Raji (cell line): ENCODE results near the gene ASTN1.

Experiments
- POLR2A ChIP-seq: IDR thresholded peaks from 2 replicates; pipeline ENCODE4 v1.6.1; 2011; ENCODE audit warnings: low read depth, low read length, control low read depth; ENCODE audit not compliant: insufficient read depth

Gene ASTN1

DNA sequence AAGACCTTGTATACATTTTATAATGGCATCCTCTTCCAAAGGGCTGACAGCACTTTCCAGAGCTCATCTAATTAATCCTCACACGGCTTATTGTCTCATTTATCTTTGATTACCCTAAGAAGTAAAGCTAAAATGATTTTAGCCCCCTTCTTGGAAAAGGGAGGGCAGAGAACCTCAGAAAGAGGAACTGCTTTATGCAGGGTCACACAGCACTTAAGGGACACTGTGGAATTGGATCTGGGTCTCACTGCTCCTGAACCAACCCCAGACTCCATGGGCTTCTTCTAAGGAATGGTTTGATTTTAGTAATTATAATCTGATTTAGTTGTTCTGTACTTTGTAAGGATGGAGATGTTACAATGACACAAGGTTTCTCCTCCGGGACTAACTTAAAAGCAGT is 9.5 kb upstream of the ASTN1 start:
- TF ChIP-seq POLR2A = no peak

- TF ChIP-seq POLR2A = no peak
Observed at GRCh38 chr1:177172866-177173265, 8.4 kb upstream of the ASTN1 start.

DNA sequence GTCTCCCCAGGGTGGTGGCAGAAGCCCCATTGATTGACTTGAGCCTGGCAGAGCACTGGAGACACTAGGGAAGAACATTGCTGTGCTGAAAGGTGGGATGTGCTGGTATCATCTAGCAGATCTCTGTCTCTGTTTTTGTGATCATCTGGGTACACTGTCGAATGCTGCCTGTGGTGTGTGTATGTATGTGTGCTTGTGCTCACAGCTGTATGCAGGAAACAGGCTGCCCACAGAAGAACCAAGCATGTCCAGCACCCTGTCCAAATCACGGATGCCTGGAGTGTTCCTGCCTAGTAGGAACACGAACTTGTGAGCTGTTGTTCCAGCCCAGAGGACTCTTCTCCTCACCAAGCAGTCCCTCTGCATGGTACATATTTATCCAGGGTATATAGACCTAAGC is 7.8 kb upstream of the ASTN1 start:
- no peak for TF ChIP-seq POLR2A

- no peak for TF ChIP-seq POLR2A
Observed at GRCh38 chr1:177171536-177172123, 7.1 kb upstream of the ASTN1 start.

DNA sequence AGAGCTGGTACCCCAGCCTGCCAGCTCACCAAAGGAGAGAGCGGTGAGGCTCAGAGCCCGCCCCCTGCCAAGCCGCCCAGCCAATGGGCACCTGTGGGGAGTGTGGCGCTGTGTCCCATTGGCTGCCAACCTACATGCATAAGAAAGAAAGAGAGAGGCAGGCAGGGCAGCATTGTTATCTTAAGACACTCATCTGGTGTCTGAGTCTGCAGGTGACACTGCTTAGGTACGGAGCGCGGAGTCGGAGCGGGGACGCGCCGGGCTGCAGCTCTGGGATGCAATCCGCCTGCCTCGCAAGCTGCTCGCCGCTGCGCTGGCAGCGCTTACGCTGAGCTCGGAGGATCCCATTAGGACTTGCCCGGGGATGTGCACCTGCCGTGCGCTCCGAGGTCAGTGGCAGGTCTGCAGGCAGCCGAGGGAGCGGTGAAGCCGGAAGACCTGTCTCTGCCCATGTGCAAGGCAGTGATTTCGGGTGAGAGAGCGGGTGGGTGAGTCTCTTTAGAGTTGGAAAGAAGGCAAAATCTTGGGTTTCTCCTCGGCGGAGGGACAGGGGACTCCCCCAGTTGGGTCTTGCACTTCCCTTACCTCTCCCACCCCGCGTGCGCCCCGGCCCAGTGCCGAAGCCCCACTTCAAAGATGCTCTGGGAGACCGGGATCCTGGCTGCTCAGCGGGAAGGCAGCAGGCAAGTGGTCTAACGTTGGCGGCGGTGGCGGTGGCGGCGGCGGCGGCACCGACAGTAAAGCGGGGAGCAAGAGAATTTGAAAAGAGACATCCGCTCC is 6.4 kb upstream of the ASTN1 start, which contains the start of gene BRINP2:
Gene BRINP2, plus strand, starts transcription at position 203 of the 780 bp plus-strand sequence. CDS start 58,919 bp downstream, outside the sequence.
- no peak for TF ChIP-seq POLR2A

- TF ChIP-seq POLR2A = no peak
Observed at GRCh38 chr1:177165069-177165439, 542 bp upstream of the ASTN1 start.

DNA sequence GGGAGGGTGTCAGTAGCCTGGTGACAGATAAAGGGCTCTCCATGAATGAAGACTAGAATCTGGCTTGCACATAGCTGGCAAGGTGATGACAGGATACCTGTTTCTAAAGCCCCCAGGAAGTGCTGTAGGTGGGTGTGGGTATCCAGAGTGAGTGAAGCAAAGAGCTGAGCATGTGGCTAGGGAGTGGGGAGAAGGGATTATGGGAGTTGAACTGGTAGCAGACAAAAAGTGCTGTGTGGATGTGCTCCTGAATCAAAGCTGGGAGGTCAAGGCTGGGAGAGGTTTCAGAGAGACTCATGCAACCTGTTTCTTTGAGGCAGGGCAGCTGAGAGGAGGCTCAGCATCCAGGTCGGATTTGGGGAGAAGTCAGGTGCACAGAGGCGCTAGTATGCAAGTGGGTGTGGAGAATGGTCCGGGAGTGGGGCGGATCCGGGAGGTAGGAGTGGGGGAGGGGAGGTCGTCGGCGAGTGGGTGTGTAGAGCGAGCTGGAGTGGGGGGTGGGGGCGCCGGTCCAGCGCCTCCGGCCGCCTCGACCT is 600 bp downstream of the ASTN1 start:
- TF ChIP-seq POLR2A = no peak

DNA sequence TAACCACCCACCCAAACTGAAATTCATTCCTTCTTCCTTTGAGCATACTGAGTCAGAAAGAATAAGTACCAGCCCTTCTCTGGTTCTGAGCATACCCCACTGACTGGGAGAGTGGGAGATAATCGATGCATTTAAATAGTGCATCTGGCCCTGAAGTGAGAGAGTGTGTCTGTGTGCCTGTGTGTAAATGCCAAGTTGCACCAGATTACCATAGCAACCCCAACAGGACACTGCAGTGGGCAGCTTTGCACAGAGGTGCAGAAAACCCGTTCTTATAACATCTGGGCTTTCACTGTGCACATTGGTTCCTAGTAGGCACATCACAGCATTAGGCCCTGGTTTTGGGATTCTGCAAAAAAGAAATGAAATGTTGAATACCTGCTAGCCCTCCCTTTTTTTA is 2.3 kb downstream of the ASTN1 start:
- TF ChIP-seq POLR2A = no peak

DNA sequence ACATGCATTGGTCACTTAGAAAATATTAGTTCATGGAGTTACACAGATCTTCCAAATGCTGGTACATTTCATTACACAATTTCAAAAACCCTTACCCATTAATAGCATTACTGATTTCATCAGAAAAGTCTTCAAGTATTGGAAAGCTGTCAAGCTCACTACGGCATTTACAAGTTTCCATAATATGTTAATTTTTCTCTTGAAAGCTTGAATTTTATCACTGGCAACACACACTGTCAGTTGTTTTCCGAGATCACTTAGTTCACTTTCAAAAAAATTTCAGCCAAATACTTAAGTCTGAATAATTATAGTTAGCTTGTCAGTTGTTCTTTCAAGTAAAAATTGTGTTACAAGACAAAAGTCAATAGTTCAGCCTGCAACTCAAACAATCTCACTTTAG is 18.0 kb downstream of the ASTN1 start:
- TF ChIP-seq POLR2A = no peak

- no peak for TF ChIP-seq POLR2A
Observed at GRCh38 chr1:177145106-177146070, 19.1 kb downstream of the ASTN1 start.

DNA sequence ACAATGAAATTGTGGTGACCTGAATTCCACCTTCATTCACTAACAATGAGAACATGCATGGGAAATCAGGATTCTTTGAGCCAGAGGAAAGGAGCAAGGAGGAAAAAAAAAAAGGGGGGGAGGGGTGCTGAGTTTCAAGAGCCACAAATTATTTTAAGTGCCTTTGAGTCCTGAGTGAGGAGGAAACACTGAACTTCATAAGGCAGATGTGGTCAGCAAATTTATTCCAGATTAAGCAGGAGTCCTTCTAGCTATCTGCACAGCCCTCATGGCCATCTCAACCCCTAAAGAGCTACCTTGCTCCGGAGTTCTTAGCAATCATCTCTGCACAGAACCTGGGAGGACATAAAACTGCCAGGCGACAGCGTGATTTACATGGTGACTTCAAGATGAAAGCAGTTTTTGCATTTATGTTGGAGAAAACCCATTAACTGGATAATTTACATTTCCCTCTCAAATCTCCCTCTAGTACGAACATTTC is 21.7 kb downstream of the ASTN1 start:
- TF ChIP-seq POLR2A = no peak

GRCh38 chr1:177142010-177142409 is 22.5 kb downstream of the ASTN1 start:
- no peak for TF ChIP-seq POLR2A

DNA sequence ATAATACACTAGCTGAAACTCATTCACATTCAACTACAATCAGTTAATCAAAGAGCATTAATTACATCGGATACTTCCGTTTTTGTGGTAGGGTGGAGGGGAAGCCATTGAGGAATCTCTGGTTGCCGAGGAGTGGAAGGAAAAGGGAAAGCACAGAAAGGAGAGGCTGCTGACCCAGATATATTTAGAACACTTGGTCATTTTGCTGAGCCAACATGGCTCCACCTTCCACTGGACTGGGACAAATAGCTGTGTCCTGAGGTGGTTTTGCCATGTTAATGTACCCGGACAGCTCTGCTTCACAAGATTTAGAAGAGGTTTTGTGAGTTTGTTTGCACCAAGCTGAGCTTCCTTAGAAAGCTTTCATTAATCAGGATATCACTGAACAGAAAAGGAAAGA is 26.2 kb downstream of the ASTN1 start:
- no peak for TF ChIP-seq POLR2A

DNA sequence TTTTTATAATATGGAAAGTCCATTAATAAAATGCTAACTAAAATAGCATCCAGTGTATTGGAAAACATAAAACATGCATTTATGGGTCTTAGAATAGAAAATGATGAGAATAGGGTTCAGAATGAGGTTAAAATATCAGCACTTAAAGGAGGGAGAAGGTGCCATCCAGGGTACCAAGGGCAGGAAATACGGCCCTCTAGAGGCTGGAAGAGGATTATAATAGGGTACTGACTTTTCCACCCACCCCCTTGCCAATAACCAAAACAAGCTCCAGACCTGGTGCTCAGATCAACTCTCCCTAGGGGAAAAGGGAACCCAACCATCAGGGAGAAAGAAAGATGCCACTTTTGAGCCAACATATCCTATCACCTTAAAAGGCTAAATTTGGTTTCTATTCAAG is 26.7 kb downstream of the ASTN1 start:
- no peak for TF ChIP-seq POLR2A

DNA sequence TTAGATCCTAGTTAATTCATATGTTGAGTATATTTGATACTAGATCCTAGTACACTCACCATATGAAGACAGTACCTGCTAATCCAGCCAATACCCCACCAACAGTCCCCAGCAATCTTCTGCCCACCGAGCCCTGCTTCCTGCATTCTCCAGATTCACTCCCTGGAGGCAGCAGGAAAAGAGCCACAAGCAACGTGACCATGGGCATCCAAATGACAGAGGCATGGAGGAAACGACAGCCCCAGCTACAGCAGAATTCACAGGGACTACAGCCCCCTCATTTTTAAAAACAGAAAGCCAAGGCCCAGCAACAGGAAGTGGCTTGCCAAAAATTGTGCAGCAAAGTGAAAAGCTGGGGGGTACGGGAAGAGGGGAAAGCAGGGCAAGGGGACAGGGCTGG is 29.3 kb downstream of the ASTN1 start:
- TF ChIP-seq POLR2A = no peak
